ENCODE results near the gene C16orf86. TPM values are rescaled to one million over a fixed set of nuclear protein-coding genes. Genes with fewer than 3 reads are reported as not detected.

The C16orf86 gene
- total and polyA plus RNA-seq, 2 of the 8 experiments (the other 6 are each of a cell fraction or from before 2014, with no cell fraction given) = 1.4 to 2.3 TPM

- H2BK120ac ChIP-seq (replicated peaks; ENCODE audit: low read depth, low read length) = no peak within 1 kb of the TSS
- ChIA-PET CTCF (ENCODE audit: partially characterized antibody) (interaction anchor here (1.3 to 13.7 kb wide), 6 partner anchors 13 to 139 kb away, joined by 3 to 202 read pairs (median 10); partner anchors contain the start of genes CARMIL2 and RIPOR1), POLR2A (ENCODE audit: partially characterized antibody) (interaction anchor here (0.5 to 2.8 kb wide), 14 partner anchors 9 to 363 kb away, joined by 3 to 12 read pairs (median 4); partner anchors contain the start of genes CARMIL2, CTCF, DDX28 and DUS2)
- H4K20me1 ChIP-seq (replicated peaks in 1 of 2; ENCODE audit: control insufficient read depth in 1 of 2, insufficient read depth in 2 of 2, low read length in 2 of 2) = peaks cover 5 to 8% of the 10 kb centered on the region in 2 experiments
- no peak within 1 kb of the TSS for H3K14ac ChIP-seq (ENCODE audit: insufficient read length)
- H4K5ac ChIP-seq (ENCODE audit: insufficient read length, low read depth, low read length) = peak within 1 kb of the TSS; percentile 77
- peak within 1 kb of the TSS; percentile 96; the same call in 1 of the 2 replicates for H2BK15ac ChIP-seq (ENCODE audit: low read length)
- no peak within 1 kb of the TSS for H2BK20ac ChIP-seq (ENCODE audit: low read length)
- peaks cover 0 to 2% (median 0%) of the 10 kb centered on the region in 4 experiments; a peak in 1 of 7 replicates for H3K27me3 ChIP-seq (replicated peaks in 1 of 4; ENCODE audit: control insufficient read depth in 3 of 4, extremely low read depth in 1 of 4, insufficient read depth in 3 of 4, low read length in 3 of 4)
- H3K23ac ChIP-seq (ENCODE audit: insufficient read length) = no peak within 1 kb of the TSS
- H2AFZ ChIP-seq (ENCODE audit: low read length) = peak within 1 kb of the TSS; percentile 98
- H2BK12ac ChIP-seq (ENCODE audit: low read depth, low read length) = no peak within 1 kb of the TSS
- H3K4me3 ChIP-seq (ENCODE audit: extremely low read depth in 1 of 4, insufficient read depth in 2 of 4, low read depth in 3 of 4, low read length in 4 of 4) = peak within 1 kb of the TSS; percentile 86 to 98 (median 89)
- peak within 1 kb of the TSS; percentile 9; the same call in 1 of the 2 replicates for H2BK5ac ChIP-seq (ENCODE audit: low read depth, low read length)
- no peaks in the 10 kb centered on the region for H3K9me3 ChIP-seq (ENCODE audit: insufficient read depth in 2 of 2, low read depth in 1 of 2, low read length in 1 of 2)
- peak within 1 kb of the TSS; percentile 73 to 99 for H3K4me2 ChIP-seq (ENCODE audit: insufficient read depth in 1 of 2, low read depth in 2 of 2, low read length in 2 of 2)
- H3K36me3 ChIP-seq (ENCODE audit: control insufficient read depth in 2 of 4, insufficient read depth in 4 of 4, low read length in 3 of 4) = peaks cover 0 to 4% (median 2%) of the 10 kb centered on the region in 4 experiments; a peak in 1 of 8 replicates
- FAIRE-seq (no peak), DNase-seq (ENCODE audit: low read depth in 1 of 2, low spot score in 2 of 2) (peak in 1 of 2 experiments; percentile 98)
- peak within 1 kb of the TSS; percentile 85 for H4K91ac ChIP-seq (replicated peaks; ENCODE audit: insufficient read length, low read length)
- H3K79me2 ChIP-seq (ENCODE audit: control insufficient read depth in 1 of 2, insufficient read depth in 2 of 2, low read length in 2 of 2) = no peaks in the 10 kb centered on the region
- H3K23me2 ChIP-seq (ENCODE audit: low read depth, low read length) = peaks cover 16% of the 10 kb centered on the region
- WGBS, 2 experiments (ENCODE audit: extremely low coverage in 1 of 2, insufficient coverage in 1 of 2, insufficient read length in 1 of 2, insufficient replicate concordance in 2 of 2, low coverage in 1 of 2, low lambda C conversion rate in 2 of 2, missing lambda C conversion rate in 1 of 2) = 2% methylated on average over 63 of the region's 83 CpGs; no CpG with 5 or more reads in 1 of the 2 experiments
- peak within 1 kb of the TSS; percentile 98 for H3K18ac ChIP-seq (ENCODE audit: extremely low read depth, low read length)
- H3K56ac ChIP-seq (replicated peaks; ENCODE audit: insufficient read length, low read depth, low read length) = peak within 1 kb of the TSS; percentile 90
- no peak within 1 kb of the TSS for H2AK5ac ChIP-seq (ENCODE audit: low read depth, low read length)
- peak within 1 kb of the TSS; percentile 81 for H3K27ac ChIP-seq (ENCODE audit: low read depth, low read length)
- no peak within 1 kb of the TSS for H3K4ac ChIP-seq (replicated peaks; ENCODE audit: insufficient read length, low read depth, low read length)
- peak within 1 kb of the TSS; percentile 68 to 88 (median 73) for H3K9ac ChIP-seq (replicated peaks in 1 of 4; ENCODE audit: extremely low read depth in 1 of 4, low read depth in 3 of 4, low read length in 3 of 4)
- H4K8ac ChIP-seq (ENCODE audit: extremely low read depth, insufficient read depth, low read length) = peak within 1 kb of the TSS; percentile 85; the same call in 1 of the 2 replicates
- H3K4me1 ChIP-seq (replicated peaks in 1 of 4; ENCODE audit: control insufficient read depth in 3 of 4, insufficient read depth in 4 of 4, low read length in 3 of 4) = peaks cover 0 to 18% (median 10%) of the 10 kb centered on the region in 4 experiments; a peak in 5 of 7 replicates
- H3K79me1 ChIP-seq (ENCODE audit: low read depth, low read length) = no peaks in the 10 kb centered on the region; the same call in 1 of the 2 replicates
- TF ChIP-seq ATF3 (IDR thresholded peaks at IDR 0.05; ENCODE audit: insufficient read depth, low read depth, low read length) (0 out of 2 replicates have a peak, but pooled peaks have one; percentile 6), CTCF (IDR thresholded peaks at IDR 0.05; ENCODE audit: control extremely low read depth in 1 of 3, insufficient read depth in 1 of 3, low read depth in 1 of 3, low read length in 3 of 3) (no peak)
Measured at GRCh38 chr16:67659675-67660563, 6.7 kb upstream of the C16orf86 start, which contains the start of gene ACD. Gene ACD (minus strand): TSS chr16:67660260. CDS start chr16:67660220, 40 bp downstream.

Data from H1 (cell line).